Measurements from ENCODE around the gene PPARGC1A. TPM values are rescaled to one million over a fixed set of nuclear protein-coding genes. Genes with fewer than 3 reads are reported as not detected.
A peak's percentile ranks its signal among the peaks of the same experiment; 100 is the strongest.

Gene PPARGC1A
- total RNA-seq, 1 experiment from 2014 or later: 0.17 TPM

DNA sequence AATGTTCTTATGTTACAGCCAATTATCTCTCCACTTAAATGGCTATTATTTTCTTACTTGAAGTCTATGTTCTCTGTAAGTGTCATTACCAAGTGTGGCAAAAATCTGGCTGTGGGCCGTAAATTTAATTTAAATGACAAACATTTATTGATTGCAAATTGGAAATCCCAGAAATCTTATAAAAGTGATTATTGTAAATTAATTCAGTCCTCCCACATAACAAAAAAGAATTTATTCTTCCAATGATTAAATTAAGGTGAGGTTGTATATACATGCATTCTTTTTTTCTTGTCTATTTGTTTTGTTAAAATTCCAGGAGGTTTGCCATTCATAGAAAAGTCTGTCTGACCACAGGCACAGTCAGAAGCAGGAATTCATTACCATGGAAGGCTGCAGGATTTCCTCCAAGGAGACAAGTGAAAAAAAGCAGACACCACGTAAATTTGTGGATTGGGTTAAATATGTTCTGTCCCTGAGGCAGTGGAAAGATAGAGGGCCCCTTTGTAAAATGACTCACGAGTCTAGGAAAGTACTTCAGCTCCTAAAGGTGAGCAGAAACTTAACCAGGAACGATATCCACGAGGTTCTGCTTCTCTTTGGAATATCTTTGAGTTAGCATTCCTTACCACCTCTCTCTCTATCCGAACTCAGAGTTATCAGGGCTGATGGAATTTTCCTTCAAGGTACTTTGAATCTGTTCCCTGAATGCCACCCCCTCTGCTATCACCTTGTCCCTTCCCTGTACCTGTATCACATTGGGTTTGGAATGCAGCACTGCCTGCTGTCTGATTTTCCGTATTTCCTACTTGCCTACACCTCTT, 10.7 kb downstream of the PPARGC1A start:
- peak; percentile 41 for DNase-seq (ENCODE audit: low read depth)

DNA sequence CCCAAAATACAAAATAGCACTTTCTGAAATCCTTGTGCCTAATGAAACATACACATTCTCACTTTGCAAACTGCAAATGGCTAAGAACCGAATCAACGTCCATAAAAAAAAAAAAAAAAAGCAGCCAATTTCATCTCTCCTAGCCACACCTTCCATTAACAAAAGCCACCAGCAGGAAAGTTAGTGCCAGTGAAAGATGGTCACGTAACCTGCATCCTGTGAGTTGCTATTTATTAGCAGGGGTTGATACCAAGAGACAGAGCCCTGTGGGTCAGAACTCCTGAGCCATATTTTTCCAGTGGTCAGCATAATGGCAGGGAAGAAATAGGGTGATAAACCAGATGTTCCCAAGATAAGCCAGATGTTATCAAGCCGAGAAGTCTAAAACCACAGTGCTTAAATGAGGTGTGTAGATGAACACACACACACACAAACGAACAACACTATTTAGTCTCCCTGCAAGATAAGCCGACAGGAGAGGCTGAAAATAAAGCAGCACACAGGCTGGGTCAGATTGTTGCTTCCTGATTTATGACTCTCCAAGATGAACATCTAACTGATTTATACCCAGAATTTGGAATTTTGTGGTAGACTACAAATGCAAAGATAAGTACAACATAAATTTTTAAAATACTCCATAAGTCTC, 11.5 kb downstream of the PPARGC1A start:
- DNase-seq (ENCODE audit: low read depth): no peak

DNA sequence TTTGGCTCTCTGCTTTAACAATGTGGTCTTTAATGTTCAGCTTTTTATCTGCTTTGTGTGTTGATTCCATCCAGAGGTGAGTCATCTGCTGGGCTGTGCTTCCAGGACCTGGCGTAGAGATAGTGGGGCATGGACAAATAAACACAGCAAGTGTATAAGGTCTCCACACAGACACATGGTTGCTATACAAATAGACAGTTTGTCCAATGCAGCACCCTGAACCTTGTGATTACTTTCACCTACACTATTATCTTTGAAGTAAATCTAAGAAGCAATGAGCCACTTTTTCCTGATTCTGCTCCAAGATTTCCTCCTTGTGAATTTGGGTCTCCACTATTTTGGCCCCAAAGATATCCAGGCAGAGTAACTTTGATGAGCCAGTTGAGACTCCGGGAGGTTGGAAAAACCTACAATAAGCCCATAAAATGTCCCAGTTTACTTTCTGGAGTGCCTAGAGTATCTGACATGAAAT, 12.1 kb downstream of the PPARGC1A start:
- DNase-seq (ENCODE audit: low read depth): peak; percentile 77

DNA sequence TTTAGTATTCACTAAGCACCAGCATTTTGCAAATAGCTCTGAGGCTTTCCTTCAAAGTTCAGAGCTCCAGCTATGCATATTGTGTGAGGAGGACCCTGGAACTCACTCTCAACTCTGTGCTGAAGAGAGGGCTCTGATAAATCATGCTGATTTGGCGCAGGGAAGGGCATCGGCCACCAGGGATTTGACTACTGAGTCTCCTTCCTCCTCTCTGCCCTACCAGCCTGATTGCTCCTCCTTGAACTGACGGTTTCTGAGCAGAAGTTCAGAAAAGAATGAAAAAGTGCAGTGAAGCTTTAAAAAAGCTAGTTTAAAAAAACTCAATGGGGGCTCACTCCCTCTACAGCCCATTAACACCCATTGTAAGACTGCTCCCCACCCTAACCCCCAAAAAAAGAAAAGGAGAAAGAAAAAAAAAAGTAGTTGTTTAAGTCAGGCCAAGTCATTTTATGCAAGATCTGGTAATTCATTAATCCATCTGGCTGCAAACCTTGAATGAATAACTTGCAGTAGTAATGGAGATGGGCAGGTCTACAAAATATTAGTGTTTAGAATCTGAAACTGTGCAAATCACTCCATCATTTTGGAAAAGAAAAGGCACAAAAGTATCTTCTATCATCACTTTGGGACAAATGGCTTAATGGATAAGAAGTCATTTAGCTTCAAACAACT, 13.3 kb downstream of the PPARGC1A start:
- no peak for DNase-seq (ENCODE audit: low read depth)

DNA sequence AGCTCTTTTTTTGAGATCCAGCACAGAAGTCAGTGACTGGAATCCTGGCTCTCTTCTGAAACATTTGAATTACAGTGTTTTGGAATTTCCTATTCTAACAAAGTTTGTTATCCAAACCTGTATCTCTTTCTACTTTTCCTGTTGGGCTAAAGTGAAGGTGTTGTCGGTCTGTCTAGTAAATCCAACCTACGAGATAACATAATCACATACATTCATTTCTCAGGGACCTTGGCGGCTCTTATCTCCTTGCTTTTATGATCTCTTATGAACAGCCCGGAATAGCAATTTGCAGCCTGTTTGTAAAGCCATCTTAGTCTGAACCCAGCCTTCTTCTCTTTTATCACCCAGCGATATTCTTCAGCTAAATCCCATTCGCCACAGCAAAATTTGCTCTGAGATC, 14.5 kb downstream of the PPARGC1A start:
- DNase-seq (ENCODE audit: low read depth): no peak

DNA sequence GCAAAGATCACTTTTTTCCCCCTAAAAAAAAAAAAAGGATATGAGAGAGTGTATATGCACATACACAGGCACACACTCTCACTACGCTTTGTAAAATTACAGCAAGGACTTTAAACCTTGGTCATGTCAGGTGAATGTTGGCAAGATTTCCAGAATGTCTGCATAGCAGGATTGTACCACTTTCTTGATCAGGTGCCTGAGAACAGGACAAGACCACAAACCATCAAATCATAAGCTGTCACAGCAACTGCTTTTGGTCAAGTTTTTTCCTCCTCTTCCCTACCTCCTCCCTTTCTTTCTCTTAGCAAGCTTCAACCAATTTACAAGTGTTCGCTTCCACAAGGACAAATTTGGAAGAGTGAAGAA, 15.3 kb downstream of the PPARGC1A start:
- no peak for DNase-seq (ENCODE audit: low read depth)

DNA sequence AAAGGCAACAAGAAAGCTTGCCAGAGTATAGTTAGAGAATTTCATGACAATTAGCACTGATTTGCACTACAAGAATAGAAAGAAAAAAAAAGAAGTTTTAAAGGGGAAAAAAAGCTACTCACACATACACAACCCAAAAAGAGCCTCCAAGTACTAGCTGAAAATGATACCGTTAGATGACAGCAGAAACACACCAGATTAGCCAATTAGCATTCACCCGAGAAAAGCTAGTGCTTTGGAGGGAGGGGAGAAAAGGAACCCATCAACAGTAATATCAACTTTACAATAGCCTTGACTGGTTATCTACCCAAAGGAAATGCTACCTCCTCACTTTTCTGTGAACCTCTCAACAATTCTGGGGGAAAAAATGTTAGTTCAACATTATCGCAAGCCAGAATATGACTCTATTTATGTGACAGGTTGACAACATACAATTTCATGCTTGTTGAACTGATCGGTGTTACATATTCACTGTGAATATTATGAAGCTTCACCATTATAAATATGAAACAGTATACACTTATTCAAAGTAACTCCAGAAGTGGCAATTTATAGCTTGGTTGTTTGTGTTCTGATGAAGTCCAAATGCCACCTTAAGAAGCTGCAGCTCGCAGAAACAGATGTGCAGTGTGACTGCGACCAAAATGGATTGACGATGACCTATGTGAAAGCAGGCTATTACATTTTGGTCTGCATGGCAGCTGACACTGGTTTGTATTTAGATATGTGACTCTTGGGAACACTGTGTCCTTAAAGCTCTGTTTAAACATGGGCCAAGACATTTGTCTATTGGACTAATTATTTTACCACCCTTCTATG, 15.9 kb downstream of the PPARGC1A start:
- no peak for DNase-seq (ENCODE audit: low read depth)

DNA sequence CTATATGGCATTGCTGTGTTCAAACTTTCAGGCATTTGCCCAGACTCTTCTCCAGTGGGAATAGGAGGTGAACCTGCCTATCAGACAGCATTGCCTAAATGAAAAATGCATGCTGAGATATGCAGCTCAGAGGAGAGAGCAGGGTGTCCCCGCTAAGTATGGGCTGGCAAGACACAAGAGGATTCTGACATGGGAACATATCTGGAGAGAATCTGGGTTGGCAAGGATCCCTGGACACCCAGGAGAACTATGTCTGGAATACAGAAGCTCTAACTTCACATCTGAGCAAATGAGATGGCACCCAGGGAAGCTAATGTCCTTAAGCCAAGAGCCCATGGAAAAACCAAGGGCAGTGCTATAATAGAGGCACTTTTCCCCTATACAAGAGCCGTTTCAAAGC, 18.4 kb downstream of the PPARGC1A start:
- no peak for DNase-seq (ENCODE audit: low read depth)

DNA sequence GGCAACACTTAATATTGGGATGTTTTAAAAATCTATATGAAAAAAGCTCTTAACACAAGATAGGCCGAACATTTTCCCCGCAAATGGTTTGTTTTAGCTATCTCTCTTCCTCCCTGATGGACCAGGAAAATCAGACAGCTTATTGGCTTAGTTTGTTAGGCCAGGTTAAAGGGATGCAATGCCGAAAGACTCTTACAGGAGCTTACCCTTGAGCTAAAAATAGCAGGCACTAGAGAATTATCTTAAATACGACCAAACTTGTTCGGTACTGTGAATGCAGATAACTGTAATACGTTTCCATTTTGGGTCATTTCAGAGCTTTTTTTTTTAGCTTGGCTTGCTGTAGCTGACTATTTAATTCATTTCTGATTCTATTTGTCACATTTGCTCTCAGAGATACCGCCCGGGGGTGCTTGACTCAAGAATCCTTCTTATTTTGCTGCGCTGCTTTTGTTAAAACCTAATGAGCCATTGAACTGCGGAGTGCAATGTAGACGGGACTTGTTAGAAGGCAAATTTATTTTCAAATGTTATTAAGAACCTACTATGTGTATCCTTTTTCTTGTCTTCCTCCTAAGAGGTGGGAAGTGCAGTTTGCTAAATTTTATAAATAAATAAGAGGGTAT, 23.3 kb downstream of the PPARGC1A start:
- no peak for DNase-seq (ENCODE audit: low read depth)

DNA sequence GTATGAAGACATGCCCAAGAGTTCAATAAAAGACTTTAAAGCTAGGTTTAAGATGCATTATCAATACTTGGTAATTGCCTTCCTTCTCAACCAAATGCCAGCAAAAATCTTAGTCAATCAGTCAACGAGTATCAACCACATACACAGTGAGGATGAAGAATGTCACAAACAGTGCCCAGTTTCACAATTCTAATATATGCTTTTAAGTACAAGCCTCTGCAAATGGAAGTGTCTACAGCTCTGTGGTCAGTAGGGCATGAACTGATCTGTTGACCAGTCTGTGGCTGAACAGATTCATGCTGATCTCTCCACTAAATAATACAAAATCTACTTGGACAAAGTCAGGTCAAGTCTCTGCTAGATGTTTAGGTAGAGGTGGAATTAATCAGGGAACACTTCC, 27.9 kb downstream of the PPARGC1A start:
- no peak for DNase-seq (ENCODE audit: low read depth)

DNA sequence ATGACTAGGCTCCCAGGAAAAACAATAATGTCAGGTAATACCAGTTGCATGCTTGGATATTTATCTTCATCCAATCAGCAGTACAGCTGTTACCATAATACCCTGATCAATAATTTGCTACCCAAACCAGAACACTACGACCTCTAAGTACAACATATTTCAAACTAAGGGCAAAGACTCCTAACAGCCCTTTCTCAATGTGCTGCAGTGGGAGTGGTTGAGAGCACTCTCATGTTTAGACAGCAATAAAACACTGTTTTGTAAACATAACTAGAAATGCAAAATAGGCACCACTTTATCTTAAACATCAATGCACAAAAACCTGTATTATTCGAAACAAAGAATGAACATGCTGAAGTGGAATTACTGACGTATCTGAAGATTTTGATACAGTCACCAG, 28.9 kb downstream of the PPARGC1A start:
- DNase-seq (ENCODE audit: low read depth): no peak

DNA sequence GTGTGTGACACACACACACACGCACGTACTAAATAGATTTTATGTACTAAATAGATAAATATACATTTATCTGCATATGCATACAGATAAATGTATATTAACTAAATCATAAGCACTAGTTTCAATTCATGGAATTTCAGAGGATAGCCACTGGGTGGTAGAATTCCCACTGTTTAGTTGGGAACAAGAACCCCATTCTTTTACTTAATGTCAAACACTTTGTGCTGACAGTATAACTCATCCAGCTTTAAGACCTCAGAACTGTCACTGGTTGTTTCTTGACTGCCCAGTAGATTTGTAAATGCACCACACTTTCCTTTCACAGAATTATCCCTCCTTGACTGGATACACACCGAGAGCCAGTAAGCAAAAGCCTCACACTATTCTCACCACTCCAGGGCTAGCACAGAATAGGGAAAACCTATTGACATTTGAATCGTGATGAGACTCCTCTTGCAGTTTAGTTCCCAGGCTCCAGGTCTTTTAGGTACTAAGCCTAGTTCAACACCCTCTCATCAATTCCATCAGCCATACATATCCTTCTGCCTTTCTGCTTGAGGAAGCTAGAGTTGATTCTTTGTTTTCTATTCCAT, 32.4 kb downstream of the PPARGC1A start:
- DNase-seq (ENCODE audit: low read depth): no peak

DNA sequence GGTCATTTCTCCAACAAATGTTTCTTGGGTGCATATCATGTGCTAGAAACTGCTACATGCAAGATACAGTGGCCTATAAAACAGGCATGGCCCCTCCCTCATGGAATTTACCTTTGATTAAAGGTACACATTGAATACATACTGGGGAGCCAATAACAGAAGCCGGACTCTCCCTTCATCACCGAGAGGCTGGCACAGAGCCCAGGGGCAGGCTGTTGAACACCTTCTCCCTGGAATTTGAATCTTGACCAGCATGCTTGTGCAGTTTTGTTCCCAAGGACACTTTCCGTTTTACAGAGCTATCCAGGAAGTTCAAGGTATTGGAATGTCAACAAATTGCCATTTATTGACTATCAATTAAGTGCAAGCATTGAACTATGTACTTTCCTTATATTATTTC, 33.2 kb downstream of the PPARGC1A start:
- DNase-seq (ENCODE audit: low read depth): peak; percentile 26

DNA sequence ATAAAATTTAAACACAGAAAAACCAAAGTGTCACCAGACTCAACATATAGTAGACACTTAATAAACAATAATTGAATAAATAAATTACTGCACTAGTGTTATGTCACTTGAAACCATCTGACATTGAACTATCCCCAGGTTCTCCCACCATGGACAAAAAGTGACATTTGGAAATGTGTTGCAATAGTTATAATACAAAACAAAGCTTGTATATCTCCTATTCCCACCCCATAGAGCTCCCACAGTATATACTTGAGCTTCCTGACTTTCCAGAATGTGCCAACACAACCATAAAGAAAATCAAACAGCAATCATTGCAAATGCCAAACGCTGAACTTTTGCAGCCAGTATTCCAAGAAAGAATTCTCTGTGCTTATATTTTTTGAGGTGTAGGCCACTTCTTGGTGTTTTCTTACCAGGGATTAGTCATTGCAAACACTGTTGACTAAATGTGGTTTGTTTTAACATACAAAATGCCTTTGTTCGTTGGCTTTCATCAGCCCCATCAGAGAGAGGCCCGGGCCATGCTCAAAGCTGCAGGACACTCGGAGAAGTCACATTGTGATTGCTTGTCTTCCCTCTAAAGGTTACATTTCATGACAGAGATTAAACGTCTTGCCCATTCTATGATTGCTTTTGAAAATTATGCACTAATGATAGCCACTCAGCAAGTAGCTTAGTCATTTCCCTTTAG, 33.8 kb downstream of the PPARGC1A start:
- DNase-seq (ENCODE audit: low read depth): peak; percentile 60

DNA sequence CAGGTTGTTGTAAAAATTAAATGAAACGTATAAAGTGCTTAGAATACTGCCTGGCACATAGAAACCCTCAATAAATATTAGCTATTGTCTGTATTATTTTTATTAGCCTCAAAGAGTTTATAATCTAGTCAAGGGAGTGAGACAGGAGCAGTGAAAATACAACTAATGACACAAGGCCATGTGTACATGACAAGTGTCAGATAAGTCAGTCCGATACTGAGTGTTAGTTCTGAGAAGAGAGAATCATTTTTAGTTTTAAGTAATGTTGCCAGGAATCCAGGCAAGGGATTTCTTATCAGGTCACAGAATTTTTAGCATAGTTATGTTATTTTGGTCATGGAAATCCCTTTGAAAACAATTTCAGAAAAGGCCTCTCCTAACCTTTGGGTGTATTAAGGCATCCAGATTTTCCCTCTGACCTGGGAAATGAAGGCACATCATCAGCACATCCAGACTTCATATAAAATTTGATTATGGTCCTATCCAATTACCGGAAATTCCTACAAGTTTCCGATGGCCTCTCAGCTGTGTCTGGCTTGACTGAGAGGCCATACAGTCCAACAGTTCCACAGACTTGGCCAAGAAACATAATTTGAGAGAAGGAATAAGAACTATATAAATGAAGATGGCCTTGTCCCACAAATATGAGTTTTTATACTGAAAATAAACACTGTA, 35.7 kb downstream of the PPARGC1A start:
- no peak for DNase-seq (ENCODE audit: low read depth)

DNA sequence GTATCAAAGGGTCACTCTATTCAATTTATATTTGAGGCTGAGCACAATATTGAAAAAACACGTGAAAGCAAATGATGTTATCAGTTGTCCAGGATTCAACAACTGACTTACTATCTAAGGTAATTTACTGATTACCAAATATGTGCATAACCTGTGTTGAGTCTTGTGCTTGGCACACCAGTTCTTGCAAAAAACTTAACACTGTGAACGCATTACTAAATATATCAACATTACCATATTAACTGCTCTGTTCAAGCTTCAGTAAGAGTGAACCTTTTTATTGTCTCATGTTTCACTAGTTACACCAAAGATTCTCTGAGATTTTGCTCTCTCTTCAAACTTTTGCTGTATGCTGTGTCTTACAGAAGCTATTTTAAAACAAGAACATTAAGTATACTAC, 38.4 kb downstream of the PPARGC1A start:
- DNase-seq (ENCODE audit: low read depth): no peak

DNA sequence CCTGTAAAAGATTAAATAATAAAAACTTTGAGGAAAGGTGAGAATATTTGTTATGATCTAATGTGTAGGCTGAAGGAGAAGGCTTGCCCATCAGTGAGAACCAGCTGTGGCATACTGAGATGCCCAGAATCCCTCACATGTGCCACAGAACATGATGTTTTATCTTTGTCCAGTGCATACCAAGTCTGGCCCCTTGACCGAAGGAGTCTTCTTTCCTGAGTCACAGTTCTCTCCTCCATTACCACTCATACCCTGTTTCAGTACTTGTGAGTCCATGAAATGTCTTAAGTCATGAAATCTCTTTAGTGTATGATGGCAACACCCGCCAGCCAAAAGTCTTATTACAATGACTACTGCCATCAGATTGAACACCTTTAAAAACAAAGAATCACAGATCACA, 42.7 kb downstream of the PPARGC1A start:
- no peak for DNase-seq (ENCODE audit: low read depth)

DNA sequence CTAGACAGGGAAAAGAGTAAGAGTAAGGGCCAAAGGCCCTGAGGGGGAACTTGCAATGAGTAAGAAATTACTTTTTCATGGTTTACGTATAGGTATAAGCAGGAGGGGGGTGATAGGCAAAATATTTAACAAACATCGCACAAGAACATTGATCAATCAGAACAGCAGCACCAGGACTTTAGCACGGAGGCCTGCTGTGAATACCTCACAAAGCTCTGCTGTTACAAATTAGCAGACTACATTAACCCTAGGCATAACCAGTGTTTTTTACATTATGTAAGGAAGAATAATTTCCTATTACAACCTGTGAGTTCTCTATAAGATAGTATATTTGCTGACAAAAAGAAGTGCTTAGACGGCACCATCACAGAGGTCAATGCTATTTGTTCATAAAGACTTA, 44.9 kb downstream of the PPARGC1A start:
- DNase-seq (ENCODE audit: low read depth): no peak

DNA sequence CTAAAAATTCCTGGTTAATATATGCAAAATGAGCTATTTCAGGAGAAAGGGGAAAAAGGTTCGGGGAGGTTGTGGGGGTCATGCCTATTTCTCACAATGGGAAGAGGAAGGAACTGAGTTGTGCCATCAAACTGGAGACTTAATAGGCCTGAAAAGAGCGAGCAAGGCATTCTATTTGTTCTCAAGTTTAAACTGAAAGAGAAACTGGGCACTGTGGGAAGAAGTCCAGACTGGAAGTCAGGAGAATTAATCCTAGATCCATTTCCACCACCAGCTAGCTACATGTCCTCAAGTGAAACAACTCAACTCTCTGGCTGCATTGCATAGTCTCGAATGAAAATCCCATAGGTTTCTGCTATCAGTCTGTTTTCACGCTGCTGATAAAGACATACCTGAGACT, 50.6 kb downstream of the PPARGC1A start:
- DNase-seq (ENCODE audit: low read depth): no peak

DNA sequence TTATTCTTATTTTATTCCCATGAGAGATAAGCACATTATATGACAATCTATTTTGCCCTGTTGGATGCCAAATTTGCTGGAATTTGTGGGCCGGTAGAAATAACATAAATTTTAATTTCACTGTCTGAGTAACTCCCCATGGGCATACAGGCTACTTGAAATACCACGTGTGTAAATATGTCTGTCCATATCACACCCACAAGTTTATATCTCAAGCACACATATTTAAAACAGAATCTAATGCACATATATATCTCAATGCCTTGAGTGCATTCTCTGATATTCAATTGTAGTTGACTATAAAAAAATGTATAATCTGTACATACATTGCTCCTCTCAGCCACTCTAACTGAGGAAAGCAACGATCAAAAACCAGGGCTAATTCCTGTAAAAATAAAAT, 51.2 kb downstream of the PPARGC1A start:
- DNase-seq (ENCODE audit: low read depth): no peak

Measured in Daoy (cell line).